ENCODE data around the gene SIX3.

The SIX3 gene

GRCh38 chr2:44939106-44940048, 2.1 kb upstream of the SIX3 start:
- Histone ChIP-seq H3K27ac (no peak overlapping the region), H3K36me3 (ENCODE audit: insufficient read depth) (no peaks in the 10 kb centered on the region), H3K4me3 (IDR thresholded peaks at IDR 0.05; ENCODE audit: insufficient read depth, low read depth, low read length) (no peak overlapping the region), H3K9ac (peak overlapping the region; percentile 49), H3K79me2 (ENCODE audit: insufficient read depth, low read depth) (no peaks in the 10 kb centered on the region), H3K27me3 (ENCODE audit: insufficient read depth, low read depth) (peaks cover 4% of the 10 kb centered on the region; the same call in 1 of the 2 replicates), H3K4me2 (peak overlapping the region; percentile 93), H2AFZ (ENCODE audit: low read depth) (peak overlapping the region; percentile 98), H4K20me1 (ENCODE audit: insufficient read depth) (no peaks in the 10 kb centered on the region), H3K4me1 (ENCODE audit: low read depth, poor library complexity, severe bottlenecking) (no peaks in the 10 kb centered on the region)
- TF ChIP-seq, protein P1, sequence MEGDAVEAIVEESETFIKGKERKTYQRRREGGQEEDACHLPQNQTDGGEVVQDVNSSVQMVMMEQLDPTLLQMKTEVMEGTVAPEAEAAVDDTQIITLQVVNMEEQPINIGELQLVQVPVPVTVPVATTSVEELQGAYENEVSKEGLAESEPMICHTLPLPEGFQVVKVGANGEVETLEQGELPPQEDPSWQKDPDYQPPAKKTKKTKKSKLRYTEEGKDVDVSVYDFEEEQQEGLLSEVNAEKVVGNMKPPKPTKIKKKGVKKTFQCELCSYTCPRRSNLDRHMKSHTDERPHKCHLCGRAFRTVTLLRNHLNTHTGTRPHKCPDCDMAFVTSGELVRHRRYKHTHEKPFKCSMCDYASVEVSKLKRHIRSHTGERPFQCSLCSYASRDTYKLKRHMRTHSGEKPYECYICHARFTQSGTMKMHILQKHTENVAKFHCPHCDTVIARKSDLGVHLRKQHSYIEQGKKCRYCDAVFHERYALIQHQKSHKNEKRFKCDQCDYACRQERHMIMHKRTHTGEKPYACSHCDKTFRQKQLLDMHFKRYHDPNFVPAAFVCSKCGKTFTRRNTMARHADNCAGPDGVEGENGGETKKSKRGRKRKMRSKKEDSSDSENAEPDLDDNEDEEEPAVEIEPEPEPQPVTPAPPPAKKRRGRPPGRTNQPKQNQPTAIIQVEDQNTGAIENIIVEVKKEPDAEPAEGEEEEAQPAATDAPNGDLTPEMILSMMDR (conservative IDR thresholded peaks at IDR 0.05; ENCODE audit: low read depth, low read length) = no peak

- Histone ChIP-seq H3K4me2 (no peak overlapping the region), H3K4me3 (IDR thresholded peaks at IDR 0.05; ENCODE audit: insufficient read depth, low read depth, low read length) (no peak overlapping the region), H3K36me3 (ENCODE audit: insufficient read depth) (no peaks in the 10 kb centered on the region), H4K20me1 (ENCODE audit: insufficient read depth) (no peaks in the 10 kb centered on the region), H2AFZ (ENCODE audit: low read depth) (no peak overlapping the region), H3K27me3 (ENCODE audit: insufficient read depth, low read depth) (peaks cover 4% of the 10 kb centered on the region; the same call in 1 of the 2 replicates), H3K79me2 (ENCODE audit: insufficient read depth, low read depth) (no peaks in the 10 kb centered on the region), H3K4me1 (ENCODE audit: low read depth, poor library complexity, severe bottlenecking) (no peaks in the 10 kb centered on the region), H3K27ac (no peak overlapping the region), H3K9ac (no peak overlapping the region)
- TF ChIP-seq, protein P1 (conservative IDR thresholded peaks at IDR 0.05; ENCODE audit: low read depth, low read length) = no peak
Measured at GRCh38 chr2:44940049-44940494, 1.4 kb upstream of the SIX3 start.

GRCh38 chr2:44940732-44941464, 604 bp upstream of the SIX3 start:
- H4K20me1 ChIP-seq (ENCODE audit: insufficient read depth) = no peaks in the 10 kb centered on the region
- no peaks in the 10 kb centered on the region for H3K79me2 ChIP-seq (ENCODE audit: insufficient read depth, low read depth)
- peaks cover 4% of the 10 kb centered on the region; the same call in 1 of the 2 replicates for H3K27me3 ChIP-seq (ENCODE audit: insufficient read depth, low read depth)
- H2AFZ ChIP-seq (ENCODE audit: low read depth) = peak overlapping the region; percentile 53; the same call in 1 of the 2 replicates
- no peaks in the 10 kb centered on the region for H3K4me1 ChIP-seq (ENCODE audit: low read depth, poor library complexity, severe bottlenecking)
- TF ChIP-seq, protein P1 (conservative IDR thresholded peaks at IDR 0.05; ENCODE audit: low read depth, low read length) = no peak
- peak overlapping the region; percentile 58; the same call in 1 of the 2 replicates for H3K4me2 ChIP-seq
- H3K36me3 ChIP-seq (ENCODE audit: insufficient read depth) = no peaks in the 10 kb centered on the region
- no peak overlapping the region for H3K9ac ChIP-seq
- no peak overlapping the region for H3K27ac ChIP-seq
- peak overlapping the region; percentile 49 for H3K4me3 ChIP-seq (IDR thresholded peaks at IDR 0.05; ENCODE audit: insufficient read depth, low read depth, low read length)

DNA sequence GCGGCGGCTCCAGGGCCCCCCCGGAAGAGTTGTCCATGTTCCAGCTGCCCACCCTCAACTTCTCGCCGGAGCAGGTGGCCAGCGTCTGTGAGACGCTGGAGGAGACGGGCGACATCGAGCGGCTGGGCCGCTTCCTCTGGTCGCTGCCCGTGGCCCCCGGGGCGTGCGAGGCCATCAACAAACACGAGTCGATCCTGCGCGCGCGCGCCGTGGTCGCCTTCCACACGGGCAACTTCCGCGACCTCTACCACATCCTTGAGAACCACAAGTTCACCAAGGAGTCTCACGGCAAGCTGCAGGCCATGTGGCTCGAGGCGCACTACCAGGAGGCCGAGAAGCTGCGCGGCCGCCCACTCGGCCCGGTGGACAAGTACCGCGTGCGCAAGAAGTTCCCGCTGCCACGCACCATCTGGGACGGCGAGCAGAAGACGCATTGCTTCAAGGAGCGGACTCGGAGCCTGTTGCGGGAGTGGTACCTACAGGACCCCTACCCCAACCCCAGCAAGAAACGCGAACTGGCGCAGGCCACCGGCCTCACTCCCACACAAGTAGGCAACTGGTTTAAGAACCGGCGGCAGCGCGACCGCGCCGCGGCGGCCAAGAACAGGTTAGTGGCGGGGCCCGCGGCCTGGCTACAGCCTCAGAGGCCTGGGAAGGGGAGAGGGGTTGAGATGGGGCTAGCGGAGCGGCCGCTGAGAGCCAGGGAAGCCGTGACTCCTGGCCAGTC, 965 bp downstream of the SIX3 start:
- TF ChIP-seq, protein P1 (conservative IDR thresholded peaks at IDR 0.05; ENCODE audit: low read depth, low read length) = no peak
- Histone ChIP-seq H2AFZ (ENCODE audit: low read depth) (no peak overlapping the region), H3K36me3 (ENCODE audit: insufficient read depth) (no peaks in the 10 kb centered on the region), H4K20me1 (ENCODE audit: insufficient read depth) (no peaks in the 10 kb centered on the region), H3K4me1 (ENCODE audit: low read depth, poor library complexity, severe bottlenecking) (no peaks in the 10 kb centered on the region), H3K27me3 (ENCODE audit: insufficient read depth, low read depth) (peaks cover 4% of the 10 kb centered on the region; the same call in 1 of the 2 replicates), H3K4me3 (IDR thresholded peaks at IDR 0.05; ENCODE audit: insufficient read depth, low read depth, low read length) (peak overlapping the region; percentile 17), H3K79me2 (ENCODE audit: insufficient read depth, low read depth) (no peaks in the 10 kb centered on the region), H3K27ac (no peak overlapping the region), H3K4me2 (no peak overlapping the region), H3K9ac (no peak overlapping the region)

Measured in KMS-11 (cell line).